CD4-positive, alpha-beta T cell (primary cell): ENCODE data around the gene NT5DC3. TPM values are rescaled to one million over a fixed set of nuclear protein-coding genes. Genes with fewer than 3 reads are reported as not detected.

Experiments
- ATAC-seq: fragments of 200-7000 bp; cut with Tn5 transposase; one replicate; pipeline ENCODE4 v1.10.0; 2022; ENCODE audit warnings: mild to moderate bottlenecking; ENCODE audit not compliant: poor library complexity
- CTCF ChIA-PET: fragments of 350-600 bp; sonication (Branson Sonifier 250); formaldehyde crosslinking; loops from one replicate; lab custom pipeline; 2021; ENCODE audit warnings: antibody characterized with exemption, inconsistent platforms; lab: Charles Lee
- POLR2A ChIA-PET: fragments of 350-600 bp; sonication (Branson Sonifier 250); formaldehyde crosslinking; loops from one replicate; lab custom pipeline; 2021; ENCODE audit warnings: antibody characterized with exemption, inconsistent platforms; lab: Charles Lee
- DNase-seq, 14 experiments: peaks; one replicate each; pipeline ENCODE4 v3.0.0-alpha.2; 2013 to 2020; ENCODE audit warnings: mixed read lengths in 2 of 14
- H3K27ac ChIP-seq, 2 donors: one replicate each; pipeline versions ENCODE4 v1.5.1 to v1.7.0; 2013; ENCODE audit warnings: low read length in 2 of 2, low read depth in 1 of 2, mild to moderate bottlenecking in 1 of 2
- H3K27me3 ChIP-seq, 2 experiments: 1 replicate in 1 of 2; 2 replicates in 1 of 2; pipeline versions ENCODE4 v1.6.1 to v1.7.0; 2013; ENCODE audit warnings: low read length in 2 of 2, control low read depth in 1 of 2, mild to moderate bottlenecking in 1 of 2, moderate library complexity in 1 of 2; ENCODE audit not compliant: insufficient read depth in 2 of 2, control insufficient read depth in 1 of 2
- H3K36me3 ChIP-seq: one replicate; pipeline ENCODE4 v1.6.1; 2013; ENCODE audit warnings: low read length, control low read depth; ENCODE audit not compliant: insufficient read depth
- H3K4me1 ChIP-seq: one replicate; pipeline ENCODE4 v1.6.1; 2013; ENCODE audit warnings: low read length, control low read depth; ENCODE audit not compliant: insufficient read depth
- H3K4me3 ChIP-seq: one replicate; pipeline ENCODE4 v1.5.1; 2013; ENCODE audit warnings: mild to moderate bottlenecking, low read length, moderate library complexity
- H3K9me3 ChIP-seq, 2 experiments: 1 replicate in 1 of 2; 2 replicates in 1 of 2; pipeline versions ENCODE4 v1.6.1 to v1.7.0; 2013; ENCODE audit warnings: low read length in 2 of 2, mild to moderate bottlenecking in 2 of 2, control low read depth in 1 of 2, moderate library complexity in 1 of 2; ENCODE audit not compliant: control insufficient read depth in 1 of 2, insufficient read depth in 1 of 2
- H3K27ac Mint-ChIP-seq: one replicate; pipeline ENCODE4 v1.8.0; 2020; ENCODE audit warnings: mixed read lengths
- H3K27me3 Mint-ChIP-seq: one replicate; pipeline ENCODE4 v1.8.0; 2021; ENCODE audit warnings: mixed read lengths
- H3K36me3 Mint-ChIP-seq: one replicate; pipeline ENCODE4 v1.8.0; 2021; ENCODE audit warnings: low read depth, mixed read lengths
- H3K4me1 Mint-ChIP-seq: one replicate; pipeline ENCODE4 v1.8.0; 2021; ENCODE audit warnings: low read depth, mixed read lengths
- H3K4me3 Mint-ChIP-seq: one replicate; pipeline ENCODE4 v1.8.0; 2020; ENCODE audit warnings: mild to moderate bottlenecking, mixed read lengths
- H3K9me3 Mint-ChIP-seq: one replicate; pipeline ENCODE4 v1.8.0; 2020; ENCODE audit warnings: mixed read lengths
- intact Hi-C, 2 experiments: fragments of 100-400 bp; cut with DNase I in 1 of 2; cut with micrococcal nuclease in 1 of 2; formaldehyde crosslinking; loops; one replicate each; pipeline versions ENCODE4 v1.15.1 to v1.9.0; 2023 to 2025; cut with DNase I, micrococcal nuclease
- total RNA-seq, 174 experiments: library from RNA in 2 of 174; stranded (reverse) in 2 of 174; gene quantifications; one replicate each; pipeline ENCODE4 v1.2.3 and lab custom pipeline; 2021 to 2026
- TF ChIP-seq, protein P1 (sequence below): fragments of 200-600 bp; IDR thresholded peaks from one replicate; pipeline ENCODE4 v1.8.0; 2022; ENCODE audit warnings: antibody characterized with exemption, mild to moderate bottlenecking

NT5DC3 gene
- total RNA-seq, 2 experiments from 2014 or later = 3.5 to 4.0 TPM

GRCh38 chr12:103854372-103854973, 13.4 kb upstream of the NT5DC3 start:
- intact Hi-C loops = no loop called here
- H3K9me3 Mint-ChIP-seq = no peaks in the 10 kb centered on the region

GRCh38 chr12:103852498-103852997, 11.5 kb upstream of the NT5DC3 start:
- POLR2A ChIA-PET = no interaction called here
- H3K27me3 Mint-ChIP-seq = no peaks in the 10 kb centered on the region
- intact Hi-C loops = no loop called here
- no peaks in the 10 kb centered on the region for H3K4me1 ChIP-seq
- DNase-seq = no peak
- no peaks in the 10 kb centered on the region for H3K4me1 Mint-ChIP-seq
- H3K4me3 Mint-ChIP-seq = no peak overlapping the region
- TF ChIP-seq, protein P1, sequence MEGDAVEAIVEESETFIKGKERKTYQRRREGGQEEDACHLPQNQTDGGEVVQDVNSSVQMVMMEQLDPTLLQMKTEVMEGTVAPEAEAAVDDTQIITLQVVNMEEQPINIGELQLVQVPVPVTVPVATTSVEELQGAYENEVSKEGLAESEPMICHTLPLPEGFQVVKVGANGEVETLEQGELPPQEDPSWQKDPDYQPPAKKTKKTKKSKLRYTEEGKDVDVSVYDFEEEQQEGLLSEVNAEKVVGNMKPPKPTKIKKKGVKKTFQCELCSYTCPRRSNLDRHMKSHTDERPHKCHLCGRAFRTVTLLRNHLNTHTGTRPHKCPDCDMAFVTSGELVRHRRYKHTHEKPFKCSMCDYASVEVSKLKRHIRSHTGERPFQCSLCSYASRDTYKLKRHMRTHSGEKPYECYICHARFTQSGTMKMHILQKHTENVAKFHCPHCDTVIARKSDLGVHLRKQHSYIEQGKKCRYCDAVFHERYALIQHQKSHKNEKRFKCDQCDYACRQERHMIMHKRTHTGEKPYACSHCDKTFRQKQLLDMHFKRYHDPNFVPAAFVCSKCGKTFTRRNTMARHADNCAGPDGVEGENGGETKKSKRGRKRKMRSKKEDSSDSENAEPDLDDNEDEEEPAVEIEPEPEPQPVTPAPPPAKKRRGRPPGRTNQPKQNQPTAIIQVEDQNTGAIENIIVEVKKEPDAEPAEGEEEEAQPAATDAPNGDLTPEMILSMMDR = no peak
- CTCF ChIA-PET = no interaction called here
- no peaks in the 10 kb centered on the region for H3K36me3 Mint-ChIP-seq
- no peak overlapping the region for H3K27ac ChIP-seq
- H3K9me3 Mint-ChIP-seq = no peaks in the 10 kb centered on the region
- no peak for ATAC-seq
- H3K27ac Mint-ChIP-seq = no peak overlapping the region
- H3K4me3 ChIP-seq = no peak overlapping the region
- H3K36me3 ChIP-seq = no peaks in the 10 kb centered on the region
- H3K9me3 ChIP-seq = no peaks in the 10 kb centered on the region
- no peaks in the 10 kb centered on the region for H3K27me3 ChIP-seq

More at GRCh38 chr12:103854372-103854973, 13.4 kb upstream of the NT5DC3 start:
- no peaks in the 10 kb centered on the region for H3K27me3 Mint-ChIP-seq
- CTCF ChIA-PET = no interaction called here
- ATAC-seq (no peak), DNase-seq (no peak)
- H3K4me3 Mint-ChIP-seq = no peak overlapping the region
- TF ChIP-seq, protein P1 = no peak
- Histone ChIP-seq H3K27me3 (no peaks in the 10 kb centered on the region), H3K36me3 (no peaks in the 10 kb centered on the region), H3K9me3 (no peaks in the 10 kb centered on the region), H3K4me3 (no peak overlapping the region), H3K4me1 (no peaks in the 10 kb centered on the region), H3K27ac (no peak overlapping the region)
- H3K4me1 Mint-ChIP-seq = no peaks in the 10 kb centered on the region
- H3K36me3 Mint-ChIP-seq = no peaks in the 10 kb centered on the region
- no peak overlapping the region for H3K27ac Mint-ChIP-seq
- POLR2A ChIA-PET = interaction anchor here (0.6 kb wide), 1 partner anchor 758 kb away, joined by 5 read pairs; no protein-coding TSS in a partner anchor

- Histone ChIP-seq H3K36me3 (no peaks in the 10 kb centered on the region), H3K4me1 (no peaks in the 10 kb centered on the region), H3K9me3 (no peaks in the 10 kb centered on the region), H3K4me3 (no peak overlapping the region), H3K27me3 (no peaks in the 10 kb centered on the region), H3K27ac (no peak overlapping the region)
- ChIA-PET CTCF (no interaction called here), POLR2A (no interaction called here)
- H3K4me1 Mint-ChIP-seq = no peaks in the 10 kb centered on the region
- H3K36me3 Mint-ChIP-seq = no peaks in the 10 kb centered on the region
- no peak for DNase-seq
- no peaks in the 10 kb centered on the region for H3K9me3 Mint-ChIP-seq
- TF ChIP-seq, protein P1 = no peak
- no peak overlapping the region for H3K4me3 Mint-ChIP-seq
- intact Hi-C loops = no loop called here
- H3K27me3 Mint-ChIP-seq = no peaks in the 10 kb centered on the region
- ATAC-seq = no peak
- no peak overlapping the region for H3K27ac Mint-ChIP-seq
Measured at GRCh38 chr12:103851127-103851526, 10.1 kb upstream of the NT5DC3 start.
